ENCODE measurements around the gene PSMB2.

- TF ChIP-seq ZFP30 (CRISPR knock-in tag; IDR thresholded peaks at IDR 0.05) (no peak), ARNTL (CRISPR knock-in tag; IDR thresholded peaks at IDR 0.05; ENCODE audit: borderline replicate concordance, low read depth) (no peak)
Measured at GRCh38 chr1:35574125-35574654, 67.1 kb downstream of the PSMB2 start.

Measured in SK-N-SH treated with all-trans-retinoic acid at 6 μM for 48 hours (cell line).